Eye (tissue), 1 donor: ENCODE data around the gene PTPRN2.
A peak's percentile ranks its signal among the peaks of the same experiment; 100 is the strongest.
"Not testable (repeated sequence)": the region's sequence is repeated elsewhere in the genome, so short reads cannot be mapped to it uniquely, and the experiment has no call there.

Source experiments
- DNase-seq: peaks from one replicate; pipeline ENCODE4 v3.0.0-alpha.2; 2015

The PTPRN2 gene

GRCh38 chr7:157675427-157675927 lies 912.1 kb downstream of the PTPRN2 start:
- no peak for DNase-seq

DNA sequence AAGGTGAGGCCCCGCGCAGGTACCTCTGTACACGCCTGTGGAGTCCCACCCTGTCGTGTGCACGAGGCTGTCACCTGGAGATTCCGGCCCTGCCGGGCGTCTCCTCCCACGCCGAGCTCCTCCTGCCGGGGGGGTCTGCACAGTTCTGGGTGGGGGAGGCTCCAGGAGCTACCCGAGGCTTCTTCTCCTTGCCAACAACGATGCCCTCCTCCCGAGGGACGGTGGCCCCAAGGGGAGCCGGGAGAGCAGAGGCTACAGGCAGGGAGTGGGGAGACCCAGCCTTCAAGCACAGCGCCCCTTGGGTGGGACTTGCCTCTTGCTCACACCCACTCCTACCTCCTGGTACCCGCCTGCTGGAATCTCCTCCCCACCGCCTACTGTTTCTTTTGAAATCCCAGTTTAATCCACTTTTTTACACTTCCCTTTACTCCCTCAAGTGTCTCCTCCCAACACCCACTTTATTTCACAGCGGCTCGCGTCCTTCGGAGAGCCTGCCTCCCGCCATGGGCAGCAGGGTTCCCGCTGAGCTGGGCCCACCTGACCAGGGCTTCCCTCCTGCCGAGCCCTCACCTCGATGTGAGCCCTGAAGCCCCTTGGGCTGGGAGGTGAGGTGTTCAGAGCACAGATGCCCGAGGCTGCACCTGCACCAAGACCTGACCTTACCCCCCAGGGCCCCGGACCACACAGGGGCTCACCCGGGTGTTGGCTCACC lies 912.8 kb downstream of the PTPRN2 start:
- DNase-seq: no peak

DNA sequence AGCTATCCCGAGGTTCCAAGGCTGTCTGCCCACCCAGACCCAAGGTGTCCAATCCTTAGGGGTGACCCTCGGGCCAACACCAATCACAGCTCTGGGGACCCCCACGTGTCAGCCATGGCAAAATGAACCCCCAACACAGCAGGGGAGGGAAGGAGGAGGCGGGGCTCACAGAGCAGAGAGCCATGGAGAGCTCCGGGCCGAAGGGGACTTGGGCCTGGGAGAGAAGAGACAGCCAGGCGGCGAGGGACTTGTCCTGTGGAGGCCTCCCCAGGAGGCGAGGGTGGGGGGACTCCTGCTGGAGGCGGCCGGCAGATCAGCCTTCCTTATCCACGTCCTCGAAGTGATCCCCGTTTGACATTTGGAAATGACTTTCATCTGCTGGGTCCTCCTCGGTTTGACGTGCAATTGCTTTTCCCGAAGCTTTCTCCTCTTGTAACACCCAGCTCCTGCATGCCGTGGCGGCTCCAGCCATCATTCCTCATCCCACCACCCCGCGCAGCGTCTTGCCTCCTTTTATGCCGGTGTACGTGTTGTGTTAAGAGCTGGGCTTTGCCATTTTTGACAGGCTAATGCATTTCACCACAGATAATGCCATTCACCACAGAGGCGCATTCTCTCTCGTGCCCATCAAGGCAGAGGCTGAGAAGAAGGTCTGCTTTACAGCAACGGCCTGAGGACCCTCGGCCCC lies 913.5 kb downstream of the PTPRN2 start:
- no peak for DNase-seq

DNA sequence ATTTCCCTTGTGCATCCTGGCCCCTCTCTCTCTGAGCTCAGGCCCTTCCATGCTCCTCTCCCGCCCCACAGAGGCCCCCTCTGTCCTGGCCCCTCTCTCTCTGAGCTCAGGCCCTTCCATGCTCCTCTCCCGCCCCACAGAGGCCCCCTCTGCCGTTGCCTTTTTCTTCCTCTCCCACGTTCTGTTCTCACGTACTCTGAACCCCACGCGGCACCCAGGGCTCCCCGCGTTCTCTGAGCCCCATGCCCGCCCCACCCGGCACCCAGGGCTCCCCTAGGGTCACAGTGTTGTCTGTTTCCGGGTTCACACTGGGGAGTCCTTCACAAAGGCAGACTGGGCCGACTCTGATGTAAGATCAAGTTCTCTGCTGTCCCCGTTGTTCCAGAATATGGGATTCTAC lies 914.0 kb downstream of the PTPRN2 start:
- DNase-seq: no peak

DNA sequence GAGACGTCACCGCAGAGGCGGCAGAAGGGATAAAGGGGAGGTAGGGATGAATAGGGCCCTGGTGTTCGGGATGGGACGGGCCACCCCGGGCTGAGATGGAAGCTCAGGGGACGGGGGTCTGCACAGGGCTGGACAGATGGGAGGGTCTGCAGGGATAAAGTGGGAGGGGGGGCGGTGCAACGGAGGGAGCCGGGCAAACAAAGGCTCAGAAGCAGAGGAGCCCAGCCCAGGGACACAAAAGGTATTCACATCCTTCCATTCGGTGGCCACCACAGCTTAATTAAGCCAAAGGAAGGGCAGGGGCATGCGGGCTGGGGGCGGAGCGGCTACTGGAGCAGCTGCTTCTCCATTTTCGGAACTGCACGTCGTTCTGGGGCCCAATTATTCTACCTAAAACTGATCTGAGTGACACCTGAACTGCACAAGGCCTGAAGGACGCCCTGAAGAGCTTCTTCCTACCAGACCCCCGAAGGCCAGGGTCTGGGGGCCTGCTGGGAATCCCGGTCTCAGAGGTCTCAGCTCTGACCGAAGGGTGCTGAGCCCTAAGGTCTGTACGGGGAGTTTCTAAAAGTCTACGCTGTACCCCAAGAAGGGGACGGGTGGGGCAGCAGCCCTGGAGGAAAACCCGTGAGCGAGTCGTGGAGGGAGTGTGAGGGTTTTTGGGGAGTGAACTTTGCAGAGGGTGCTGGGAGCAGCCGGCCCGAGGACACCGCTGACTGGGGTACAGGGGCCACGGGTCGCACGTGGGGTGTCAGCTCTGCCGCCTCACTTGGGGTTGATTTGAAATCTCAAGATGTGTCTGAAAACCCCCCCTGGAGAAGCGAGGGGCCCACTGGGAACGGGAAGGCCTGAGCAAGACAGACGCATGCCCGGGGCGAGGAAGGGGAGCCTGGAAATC lies 916.0 kb downstream of the PTPRN2 start:
- peak; percentile 5 for DNase-seq

DNA sequence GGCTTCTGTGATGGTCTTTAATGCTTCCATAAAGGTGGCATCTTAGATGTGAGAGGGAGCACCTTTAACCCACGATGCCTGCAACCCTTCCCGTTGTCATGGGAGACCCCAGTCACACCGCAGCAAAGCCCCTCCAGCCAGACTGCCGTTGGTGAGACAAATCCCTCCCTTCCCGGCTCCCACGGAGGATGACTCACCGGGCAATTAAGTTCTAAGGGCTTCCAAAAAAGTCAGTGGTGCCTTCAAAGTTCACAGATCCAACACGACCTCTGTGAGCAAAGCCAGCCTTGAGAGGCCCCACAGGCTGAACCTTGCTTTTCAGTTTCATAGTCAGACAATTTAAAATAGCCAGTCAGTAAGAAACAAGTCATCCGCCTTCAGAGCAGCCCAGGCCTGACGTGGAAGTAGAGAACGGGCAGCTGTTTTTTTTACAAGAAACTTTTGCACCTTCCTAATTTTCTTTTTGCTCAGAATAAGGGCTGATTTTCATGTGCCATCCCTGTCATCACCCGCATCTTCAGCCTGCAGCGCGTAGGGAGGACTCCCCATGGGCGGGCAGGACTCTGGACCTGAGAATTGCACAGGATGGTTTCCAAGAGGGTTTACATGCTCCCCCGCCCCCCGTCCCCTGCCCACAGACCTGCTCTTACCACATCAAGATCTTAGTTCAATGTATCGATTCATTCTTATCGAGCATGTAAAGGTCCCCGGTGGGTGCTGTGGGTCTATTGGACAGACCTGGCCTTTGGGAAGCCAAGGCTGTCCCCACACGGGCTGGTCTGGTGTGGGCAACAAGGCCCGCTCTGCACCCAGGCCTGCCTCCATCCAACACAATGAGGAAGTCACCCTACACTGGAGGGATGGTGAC lies 916.9 kb downstream of the PTPRN2 start:
- peak; percentile 46 for DNase-seq

- peak; percentile 47 for DNase-seq
Observed at GRCh38 chr7:157669768-157670351, 917.8 kb downstream of the PTPRN2 start.

DNA sequence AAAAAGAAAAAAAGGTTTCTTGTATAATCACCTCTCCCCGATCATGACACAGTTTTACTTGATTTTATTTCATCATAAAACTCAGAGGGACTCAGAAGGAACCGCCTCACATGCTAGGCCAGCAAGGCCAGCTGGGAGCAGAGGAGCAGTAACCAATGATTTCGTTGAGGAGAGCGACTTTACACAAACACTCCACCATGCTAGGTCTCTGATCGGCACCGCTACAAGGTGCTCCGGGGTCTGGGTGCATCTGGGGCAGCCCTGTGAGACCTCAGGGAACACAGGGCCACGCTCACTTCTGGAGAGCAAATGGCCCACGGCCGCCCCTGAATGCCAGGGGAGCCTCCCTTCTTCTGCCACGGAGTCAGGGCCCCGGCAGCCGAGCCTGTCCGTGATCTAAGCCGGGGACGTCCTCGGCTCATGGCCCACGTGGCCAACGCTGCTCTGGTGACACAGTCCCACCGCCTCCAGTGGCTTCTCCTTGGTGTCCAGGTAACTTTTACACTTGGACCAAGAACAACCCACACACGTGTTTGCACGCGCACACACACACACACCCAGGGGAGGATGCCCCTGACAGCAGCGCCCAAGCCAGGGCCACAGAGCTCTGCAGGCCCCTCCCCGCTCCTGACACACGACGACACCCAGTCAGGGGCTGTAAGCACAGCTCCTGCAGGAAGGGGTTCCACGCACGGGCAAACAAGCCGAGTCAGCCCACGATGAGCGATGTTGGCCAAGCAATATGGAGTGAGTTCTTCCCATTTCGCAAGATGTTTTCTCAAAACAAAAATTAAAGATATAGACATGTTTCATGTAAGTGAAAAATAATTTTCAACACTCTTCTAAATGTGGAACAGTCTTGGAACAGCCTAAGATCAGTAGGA lies 918.5 kb downstream of the PTPRN2 start:
- DNase-seq: no peak

GRCh38 chr7:157668221-157668883 lies 919.3 kb downstream of the PTPRN2 start:
- no peak for DNase-seq

GRCh38 chr7:157667731-157668130 lies 919.9 kb downstream of the PTPRN2 start:
- no peak for DNase-seq

DNA sequence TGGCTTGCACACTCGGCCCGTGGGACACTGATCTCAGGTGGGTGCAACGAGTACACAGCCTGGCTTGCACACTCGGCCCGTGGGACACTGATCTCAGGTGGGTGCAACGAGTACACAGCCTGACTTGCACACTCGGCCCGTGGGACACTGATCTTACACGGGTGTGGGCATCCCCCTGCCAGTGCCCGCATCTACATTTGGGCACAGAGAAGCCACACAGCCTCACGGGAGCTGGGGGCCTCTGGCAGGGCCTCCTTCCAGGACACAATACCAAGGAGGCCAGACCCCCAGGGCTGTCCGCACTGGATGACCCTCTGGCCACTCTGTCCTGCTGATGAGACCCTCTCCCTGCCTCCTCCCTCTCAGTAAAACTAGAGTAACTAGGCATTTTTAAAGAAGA lies 920.4 kb downstream of the PTPRN2 start:
- no peak for DNase-seq

DNA sequence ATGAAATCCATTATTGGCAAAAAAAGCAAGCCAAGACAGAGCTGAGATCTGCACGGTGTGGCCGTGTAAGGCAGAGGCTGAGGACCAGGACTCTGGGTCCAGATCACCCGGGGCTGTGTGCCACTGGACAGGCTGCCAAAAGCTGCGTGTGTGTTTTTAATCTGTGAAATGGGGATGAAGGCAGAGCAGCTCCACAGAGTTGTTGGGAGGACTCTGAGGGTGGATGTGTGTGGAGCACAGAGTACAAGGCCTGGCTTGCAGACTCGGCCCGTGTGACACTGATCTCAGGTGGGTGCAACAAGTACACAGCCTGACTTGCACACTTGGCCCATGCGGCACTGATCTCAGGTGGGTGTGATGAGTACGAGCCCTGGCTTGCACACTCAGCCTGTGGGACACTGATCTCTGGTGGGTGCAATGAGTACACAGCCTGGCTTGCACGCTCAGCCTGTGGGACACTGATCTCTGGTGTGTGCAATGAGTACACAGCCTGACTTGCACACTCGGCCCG lies 921.0 kb downstream of the PTPRN2 start:
- DNase-seq: no peak

GRCh38 chr7:157665634-157665988 lies 922.0 kb downstream of the PTPRN2 start:
- not testable (repeated sequence) for DNase-seq

GRCh38 chr7:157664871-157665633 lies 922.6 kb downstream of the PTPRN2 start:
- DNase-seq: no peak

DNA sequence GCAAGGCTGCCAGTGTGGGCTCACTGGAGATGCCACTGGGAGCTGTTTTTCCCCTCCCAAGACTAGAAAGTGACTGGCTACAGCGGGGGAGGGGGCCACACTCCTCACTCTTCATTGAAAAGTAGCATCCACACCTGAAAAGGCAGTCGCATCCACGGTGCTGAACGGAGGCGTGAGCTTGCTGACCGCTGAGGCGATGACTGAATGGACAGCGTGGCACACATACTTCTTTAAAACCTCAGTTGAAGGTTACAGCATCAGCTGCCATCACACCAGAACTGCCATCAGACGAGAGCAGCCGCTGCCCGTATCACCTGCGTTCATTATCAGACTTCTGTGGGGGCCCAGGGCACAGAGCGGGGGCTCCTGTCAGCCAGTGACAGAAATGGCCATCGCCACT lies 923.6 kb downstream of the PTPRN2 start:
- no peak for DNase-seq

DNA sequence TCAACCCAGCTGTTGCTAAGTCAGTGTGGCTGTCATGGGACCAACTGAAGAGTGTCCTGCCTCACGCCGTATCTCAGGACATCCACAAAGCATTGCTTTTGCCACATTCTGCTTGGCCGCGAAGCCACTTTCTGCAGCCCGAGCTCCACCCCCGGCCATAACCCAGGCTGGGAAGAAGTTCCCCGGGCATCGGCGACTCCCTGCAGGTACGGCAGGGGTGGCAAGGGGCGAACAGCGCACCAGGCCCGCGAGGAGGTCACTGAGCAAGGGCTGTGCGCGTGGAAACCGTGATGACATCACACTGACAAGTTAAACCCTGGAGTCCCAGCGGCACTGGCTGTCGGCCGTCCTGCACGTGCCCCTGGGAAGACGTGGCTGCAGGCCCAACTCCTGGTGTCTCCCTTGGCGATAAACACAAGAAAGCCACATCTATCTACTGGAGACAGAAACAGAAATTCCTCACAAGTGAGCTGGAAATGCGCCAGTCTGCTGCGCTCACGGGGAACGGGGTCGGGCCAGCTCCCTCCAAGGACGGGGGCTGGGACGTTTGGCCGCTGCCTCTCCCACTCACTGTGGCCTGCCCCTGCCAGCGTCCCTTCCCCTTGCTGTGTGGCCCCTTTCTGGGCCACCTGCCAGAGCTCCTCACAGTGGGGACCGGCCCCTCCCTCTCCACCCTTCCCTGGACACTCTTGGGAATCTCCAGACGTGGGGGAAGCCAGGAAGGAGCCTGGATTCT lies 924.5 kb downstream of the PTPRN2 start:
- peak; percentile 75 for DNase-seq

- DNase-seq: no peak
Observed at GRCh38 chr7:157662110-157662791, 925.4 kb downstream of the PTPRN2 start.

- DNase-seq: no peak
Observed at GRCh38 chr7:157661611-157661975, 926.0 kb downstream of the PTPRN2 start.
